B cell (primary cell): Measurements from ENCODE around the gene ERLIN1.

Experiments used
- EZH2 ChIP-seq: IDR thresholded peaks from 2 replicates; pipeline ENCODE4 v1.6.1; 2012; ENCODE audit warnings: borderline replicate concordance, low read depth, mild to moderate bottlenecking, moderate library complexity, low read length; ENCODE audit not compliant: insufficient read depth, poor library complexity, severe bottlenecking
- TF ChIP-seq, protein P1 (sequence below): fragments of 200-600 bp; IDR thresholded peaks from one replicate; pipeline ENCODE4 v1.8.0; 2022; ENCODE audit warnings: antibody characterized with exemption, mild to moderate bottlenecking

DNA sequence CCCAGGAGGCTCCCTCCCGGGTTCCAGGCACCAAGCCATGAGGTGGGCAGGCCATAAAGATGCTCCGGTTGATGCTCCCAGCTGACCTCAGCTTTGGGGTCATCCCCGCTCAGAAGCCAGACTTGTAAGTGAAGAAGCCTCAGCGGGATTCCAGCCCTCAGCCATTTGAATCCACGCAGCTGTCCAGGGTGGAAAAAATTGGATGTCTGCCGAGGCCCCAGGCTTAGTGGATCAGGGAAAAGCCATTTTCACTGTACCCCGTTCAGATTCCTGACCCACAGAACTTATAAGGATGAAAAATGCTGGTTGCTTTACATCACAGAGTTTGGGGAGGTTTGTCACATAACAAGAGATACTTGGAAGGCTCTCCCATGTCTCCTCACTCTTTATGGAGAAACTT is 55.0 kb downstream of the ERLIN1 start:
- TF ChIP-seq, protein P1, sequence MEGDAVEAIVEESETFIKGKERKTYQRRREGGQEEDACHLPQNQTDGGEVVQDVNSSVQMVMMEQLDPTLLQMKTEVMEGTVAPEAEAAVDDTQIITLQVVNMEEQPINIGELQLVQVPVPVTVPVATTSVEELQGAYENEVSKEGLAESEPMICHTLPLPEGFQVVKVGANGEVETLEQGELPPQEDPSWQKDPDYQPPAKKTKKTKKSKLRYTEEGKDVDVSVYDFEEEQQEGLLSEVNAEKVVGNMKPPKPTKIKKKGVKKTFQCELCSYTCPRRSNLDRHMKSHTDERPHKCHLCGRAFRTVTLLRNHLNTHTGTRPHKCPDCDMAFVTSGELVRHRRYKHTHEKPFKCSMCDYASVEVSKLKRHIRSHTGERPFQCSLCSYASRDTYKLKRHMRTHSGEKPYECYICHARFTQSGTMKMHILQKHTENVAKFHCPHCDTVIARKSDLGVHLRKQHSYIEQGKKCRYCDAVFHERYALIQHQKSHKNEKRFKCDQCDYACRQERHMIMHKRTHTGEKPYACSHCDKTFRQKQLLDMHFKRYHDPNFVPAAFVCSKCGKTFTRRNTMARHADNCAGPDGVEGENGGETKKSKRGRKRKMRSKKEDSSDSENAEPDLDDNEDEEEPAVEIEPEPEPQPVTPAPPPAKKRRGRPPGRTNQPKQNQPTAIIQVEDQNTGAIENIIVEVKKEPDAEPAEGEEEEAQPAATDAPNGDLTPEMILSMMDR = no peak
- no peak for TF ChIP-seq EZH2
